MM.1S (cell line): ENCODE measurements around the gene DPM2.

Source experiments
- DNase-seq: peaks from one replicate; pipeline ENCODE4 v3.0.0-alpha.2; 2015
- H2AFZ ChIP-seq: fragments of 300-600 bp; sonication (generic); 2 replicates; pipeline ENCODE4 v1.6.0; 2016; ENCODE audit warnings: antibody characterized with exemption, low read length
- H3F3A ChIP-seq: fragments of 300-600 bp; sonication (generic); 2 replicates; pipeline ENCODE4 v1.6.1; 2016; ENCODE audit warnings: mild to moderate bottlenecking, antibody characterized with exemption, low read length, moderate library complexity, mixed read lengths; ENCODE audit not compliant: insufficient read depth
- H3K27ac ChIP-seq: fragments of 300-600 bp; sonication (generic); 2 replicates; pipeline ENCODE4 v1.5.1; 2016; ENCODE audit warnings: mild to moderate bottlenecking, low read length
- H3K27me3 ChIP-seq: fragments of 300-600 bp; sonication (generic); replicated peaks from 2 replicates; pipeline ENCODE4 v1.6.0; 2016; ENCODE audit warnings: low read length; ENCODE audit not compliant: insufficient read depth
- H3K36me3 ChIP-seq: fragments of 300-600 bp; sonication (generic); replicated peaks from 2 replicates; pipeline ENCODE4 v1.6.1; 2016; ENCODE audit warnings: mild to moderate bottlenecking, low read length, mixed read lengths; ENCODE audit not compliant: insufficient read depth
- H3K4me1 ChIP-seq: fragments of 300-600 bp; sonication (generic); 2 replicates; pipeline ENCODE4 v1.6.1; 2016; ENCODE audit warnings: low read length, mixed read lengths
- H3K4me2 ChIP-seq: fragments of 300-600 bp; sonication (generic); 2 replicates; pipeline ENCODE4 v1.6.0; 2016; ENCODE audit warnings: low read depth, low read length
- H3K4me3 ChIP-seq: fragments of 300-600 bp; sonication (generic); 2 replicates; pipeline ENCODE4 v1.5.1; 2016; ENCODE audit warnings: low read length, mixed read lengths
- H3K79me2 ChIP-seq: fragments of 300-600 bp; sonication (generic); 2 replicates; pipeline ENCODE4 v1.6.1; 2016; ENCODE audit warnings: mixed run types, low read length, mixed read lengths
- H3K9ac ChIP-seq: fragments of 300-600 bp; sonication (generic); 2 replicates; pipeline ENCODE4 v1.6.1; 2016; ENCODE audit warnings: low read length, mixed read lengths
- H3K9me2 ChIP-seq: fragments of 300-600 bp; sonication (generic); replicated peaks from 2 replicates; pipeline ENCODE4 v1.6.1; 2016; ENCODE audit warnings: mild to moderate bottlenecking, low read length, mixed read lengths; ENCODE audit not compliant: insufficient read depth
- H3K9me3 ChIP-seq: fragments of 300-600 bp; sonication (generic); replicated peaks from 2 replicates; pipeline ENCODE4 v1.6.1; 2016; ENCODE audit warnings: mild to moderate bottlenecking, low read length, mixed read lengths; ENCODE audit not compliant: insufficient read depth
- H4K20me1 ChIP-seq: fragments of 300-600 bp; sonication (generic); 2 replicates; pipeline ENCODE4 v1.6.1; 2016; ENCODE audit warnings: mild to moderate bottlenecking, low read length, moderate library complexity, mixed read lengths; ENCODE audit not compliant: insufficient read depth
- CTCF ChIP-seq: fragments of 300-600 bp; sonication (generic); IDR thresholded peaks from 2 replicates; pipeline ENCODE4 v1.5.1; 2016; ENCODE audit warnings: antibody characterized with exemption, low read length, mixed read lengths
- EZH2 ChIP-seq: fragments of 300-600 bp; sonication (generic); optimal IDR thresholded peaks from 2 replicates; pipeline ENCODE3; 2017; ENCODE audit warnings: low read depth, mild to moderate bottlenecking, antibody characterized with exemption, low read length, mixed read lengths
- EZH2phosphoT487 ChIP-seq: fragments of 300-600 bp; sonication (generic); IDR thresholded peaks from 2 replicates; pipeline ENCODE4 v1.6.1; 2018; ENCODE audit warnings: antibody characterized with exemption, low read length

DPM2 gene

GRCh38 chr9:127936347-127936852 lies 1.3 kb downstream of the DPM2 start:
- Histone ChIP-seq H3K27ac (no peak overlapping the region), H3K4me3 (peak overlapping the region; percentile 84)

GRCh38 chr9:127935765-127936221 lies 1.9 kb downstream of the DPM2 start:
- Histone ChIP-seq H4K20me1 (0 out of 2 replicates have a peak, but pooled peaks cover 4% of the 10 kb centered on the region), H3K4me1 (peaks cover 16% of the 10 kb centered on the region), H3F3A (peaks cover 11% of the 10 kb centered on the region), H2AFZ (no peak overlapping the region), H3K4me2 (peak overlapping the region; percentile 80; the same call in 1 of the 2 replicates), H3K27ac (no peak overlapping the region), H3K9ac (no peak overlapping the region), H3K9me2 (no peaks in the 10 kb centered on the region), H3K36me3 (no peaks in the 10 kb centered on the region), H3K27me3 (no peaks in the 10 kb centered on the region), H3K4me3 (no peak overlapping the region), H3K79me2 (peaks cover 35% of the 10 kb centered on the region), H3K9me3 (no peaks in the 10 kb centered on the region)
- no peak for DNase-seq
- TF ChIP-seq CTCF (no peak), EZH2 (no peak), EZH2phosphoT487 (no peak)

More at GRCh38 chr9:127936347-127936852, 1.3 kb downstream of the DPM2 start:
- H3K4me1 ChIP-seq = peaks cover 11% of the 10 kb centered on the region
- TF ChIP-seq EZH2 (no peak), CTCF (no peak), EZH2phosphoT487 (no peak)
- H3K36me3 ChIP-seq = no peaks in the 10 kb centered on the region
- H2AFZ ChIP-seq = no peak overlapping the region
- no peak for DNase-seq
- H3K4me2 ChIP-seq = peak overlapping the region; percentile 80
- peak overlapping the region; percentile 79 for H3K9ac ChIP-seq
- no peaks in the 10 kb centered on the region for H3K9me2 ChIP-seq
- H3F3A ChIP-seq = peaks cover 5% of the 10 kb centered on the region
- no peaks in the 10 kb centered on the region for H3K27me3 ChIP-seq
- H3K9me3 ChIP-seq = no peaks in the 10 kb centered on the region
- peaks cover 35% of the 10 kb centered on the region for H3K79me2 ChIP-seq
- H4K20me1 ChIP-seq = 0 out of 2 replicates have a peak, but pooled peaks cover 4% of the 10 kb centered on the region

- Histone ChIP-seq H4K20me1 (0 out of 2 replicates have a peak, but pooled peaks cover 4% of the 10 kb centered on the region), H3K4me2 (no peak overlapping the region), H3K27me3 (no peaks in the 10 kb centered on the region), H3F3A (peaks cover 15% of the 10 kb centered on the region), H3K4me1 (peaks cover 18% of the 10 kb centered on the region), H3K36me3 (no peaks in the 10 kb centered on the region), H3K9me2 (no peaks in the 10 kb centered on the region), H3K27ac (no peak overlapping the region), H3K4me3 (no peak overlapping the region), H2AFZ (no peak overlapping the region), H3K79me2 (peaks cover 35% of the 10 kb centered on the region), H3K9me3 (no peaks in the 10 kb centered on the region), H3K9ac (no peak overlapping the region)
- no peak for DNase-seq
- TF ChIP-seq CTCF (no peak), EZH2phosphoT487 (no peak), EZH2 (no peak)
These were observed 2.7 kb downstream of the DPM2 start for GRCh38 chr9:127934986-127935385.
